Thoracic aorta (tissue), 2 donors: ENCODE data around the gene CCL20. TPM values are rescaled to one million over a fixed set of nuclear protein-coding genes. Genes with fewer than 3 reads are reported as not detected.

Source experiments
- ATAC-seq: fragments of 150-250 bp; one replicate; pipeline ENCODE4 v1.8.0; 2017; ENCODE audit warnings: low read depth; ENCODE audit not compliant: insufficient number of reproducible peaks, low FRiP score
- DNase-seq: peaks from one replicate; pipeline ENCODE4 v3.0.0-alpha.2; 2020; ENCODE audit warnings: low spot score
- H3K27ac ChIP-seq, 2 donors: fragments of 200-600 bp; sonication (generic); 1 replicate in 1 of 2; 2 replicates in 1 of 2; pipeline ENCODE4 v1.5.1; 2016; ENCODE audit warnings: mild to moderate bottlenecking in 2 of 2, moderate library complexity in 2 of 2
- H3K27me3 ChIP-seq: fragments of 200-600 bp; sonication (generic); replicated peaks from 2 replicates; pipeline ENCODE4 v1.6.0; 2016; ENCODE audit warnings: mild to moderate bottlenecking; ENCODE audit not compliant: insufficient read depth
- H3K36me3 ChIP-seq: fragments of 200-600 bp; sonication (generic); one replicate; pipeline ENCODE4 v1.5.1; 2016
- H3K4me1 ChIP-seq, 2 donors: fragments of 200-600 bp; sonication (generic); 1 replicate in 1 of 2; 2 replicates in 1 of 2; pipeline versions ENCODE4 v1.5.1 to v1.6.0; 2016; ENCODE audit warnings: low read depth in 2 of 2, mild to moderate bottlenecking in 1 of 2; ENCODE audit not compliant: control insufficient read depth in 1 of 2
- H3K4me3 ChIP-seq: fragments of 200-600 bp; sonication (generic); 2 replicates; pipeline ENCODE4 v1.5.1; 2016; ENCODE audit warnings: mild to moderate bottlenecking
- H3K9me3 ChIP-seq: fragments of 200-600 bp; sonication (generic); 2 replicates; pipeline ENCODE4 v1.5.1; 2016
- total RNA-seq, 2 donors: library from RNA; depleted of rRNA; stranded (reverse); fragments of >200 nt; gene quantifications; one replicate each; pipeline versions ENCODE4 v1.1.0 to v1.2.3, GENCODE V29; 2016
- TF ChIP-seq, protein P1 (sequence below): fragments of 200-600 bp; sonication (generic); IDR thresholded peaks from one replicate; pipeline ENCODE4 v1.5.1; 2019; ENCODE audit warnings: antibody characterized with exemption

Gene CCL20
- total RNA-seq, 2 donors from 2014 or later: 12.1 TPM; not detected in 1

DNA sequence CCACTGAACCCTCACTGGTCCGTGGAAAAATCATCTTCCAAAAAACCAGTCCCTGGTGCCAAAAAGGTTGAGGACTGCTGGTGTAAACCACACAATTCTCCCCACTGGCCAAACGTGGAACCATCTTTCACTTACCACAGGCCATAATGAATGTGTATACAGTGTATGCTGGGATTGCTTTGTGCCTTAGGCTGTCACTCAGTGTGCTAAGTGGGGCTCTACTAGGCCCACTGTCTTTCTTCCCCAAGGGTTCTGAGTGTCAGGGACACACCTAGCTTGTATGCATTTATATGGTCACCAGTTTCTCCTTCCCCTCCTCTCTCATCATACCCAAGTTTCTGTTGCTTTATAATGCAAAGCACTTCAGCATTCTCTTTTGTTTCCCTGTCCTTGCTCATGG lies 40.7 kb upstream of the CCL20 start:
- Histone ChIP-seq H3K9me3 (no peaks in the 10 kb centered on the region), H3K27ac (no peak overlapping the region)
- ATAC-seq: no peak

DNA sequence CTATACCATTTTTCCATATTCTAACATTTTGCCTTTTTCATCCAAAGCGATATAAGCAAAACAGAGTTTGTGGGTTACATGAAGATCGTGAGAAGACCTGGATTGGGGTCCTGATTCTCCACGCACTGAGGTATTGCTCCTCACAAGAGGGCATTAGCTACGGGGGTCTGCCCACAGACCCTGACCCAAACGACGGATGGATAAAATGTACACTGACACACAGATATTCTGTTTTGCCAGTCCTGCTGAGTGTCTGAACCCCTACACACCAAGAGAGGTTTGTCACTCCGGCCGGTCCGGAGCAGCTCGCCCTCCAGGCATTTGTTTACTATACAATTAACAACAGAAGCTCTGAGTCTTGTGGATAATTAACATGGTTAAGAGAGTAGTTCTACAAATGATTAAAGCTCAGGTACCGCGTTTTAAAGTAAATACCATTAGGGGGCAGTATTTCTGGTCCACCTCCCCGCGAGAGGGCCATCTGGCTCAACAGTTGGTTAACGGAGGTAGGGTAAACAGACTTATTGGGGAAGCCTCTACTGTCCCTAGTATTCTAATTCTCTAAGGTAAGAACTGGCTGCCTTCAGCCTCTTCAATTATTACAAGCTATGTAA lies 39.5 kb upstream of the CCL20 start:
- TF ChIP-seq, protein P1, sequence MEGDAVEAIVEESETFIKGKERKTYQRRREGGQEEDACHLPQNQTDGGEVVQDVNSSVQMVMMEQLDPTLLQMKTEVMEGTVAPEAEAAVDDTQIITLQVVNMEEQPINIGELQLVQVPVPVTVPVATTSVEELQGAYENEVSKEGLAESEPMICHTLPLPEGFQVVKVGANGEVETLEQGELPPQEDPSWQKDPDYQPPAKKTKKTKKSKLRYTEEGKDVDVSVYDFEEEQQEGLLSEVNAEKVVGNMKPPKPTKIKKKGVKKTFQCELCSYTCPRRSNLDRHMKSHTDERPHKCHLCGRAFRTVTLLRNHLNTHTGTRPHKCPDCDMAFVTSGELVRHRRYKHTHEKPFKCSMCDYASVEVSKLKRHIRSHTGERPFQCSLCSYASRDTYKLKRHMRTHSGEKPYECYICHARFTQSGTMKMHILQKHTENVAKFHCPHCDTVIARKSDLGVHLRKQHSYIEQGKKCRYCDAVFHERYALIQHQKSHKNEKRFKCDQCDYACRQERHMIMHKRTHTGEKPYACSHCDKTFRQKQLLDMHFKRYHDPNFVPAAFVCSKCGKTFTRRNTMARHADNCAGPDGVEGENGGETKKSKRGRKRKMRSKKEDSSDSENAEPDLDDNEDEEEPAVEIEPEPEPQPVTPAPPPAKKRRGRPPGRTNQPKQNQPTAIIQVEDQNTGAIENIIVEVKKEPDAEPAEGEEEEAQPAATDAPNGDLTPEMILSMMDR: no peak
- no peak for ATAC-seq
- no peaks in the 10 kb centered on the region for H3K27me3 ChIP-seq
- H3K4me3 ChIP-seq: no peak overlapping the region
- H3K4me1 ChIP-seq: no peaks in the 10 kb centered on the region
- H3K27ac ChIP-seq: no peak overlapping the region
- no peaks in the 10 kb centered on the region for H3K9me3 ChIP-seq
- no peak for DNase-seq
- no peaks in the 10 kb centered on the region for H3K36me3 ChIP-seq

More for the DNA sequence above, 40.7 kb upstream of the CCL20 start:
- Histone ChIP-seq H3K27me3 (no peaks in the 10 kb centered on the region), H3K4me1 (no peaks in the 10 kb centered on the region), H3K36me3 (no peaks in the 10 kb centered on the region), H3K4me3 (no peak overlapping the region)
- TF ChIP-seq, protein P1: no peak
- DNase-seq: no peak

DNA sequence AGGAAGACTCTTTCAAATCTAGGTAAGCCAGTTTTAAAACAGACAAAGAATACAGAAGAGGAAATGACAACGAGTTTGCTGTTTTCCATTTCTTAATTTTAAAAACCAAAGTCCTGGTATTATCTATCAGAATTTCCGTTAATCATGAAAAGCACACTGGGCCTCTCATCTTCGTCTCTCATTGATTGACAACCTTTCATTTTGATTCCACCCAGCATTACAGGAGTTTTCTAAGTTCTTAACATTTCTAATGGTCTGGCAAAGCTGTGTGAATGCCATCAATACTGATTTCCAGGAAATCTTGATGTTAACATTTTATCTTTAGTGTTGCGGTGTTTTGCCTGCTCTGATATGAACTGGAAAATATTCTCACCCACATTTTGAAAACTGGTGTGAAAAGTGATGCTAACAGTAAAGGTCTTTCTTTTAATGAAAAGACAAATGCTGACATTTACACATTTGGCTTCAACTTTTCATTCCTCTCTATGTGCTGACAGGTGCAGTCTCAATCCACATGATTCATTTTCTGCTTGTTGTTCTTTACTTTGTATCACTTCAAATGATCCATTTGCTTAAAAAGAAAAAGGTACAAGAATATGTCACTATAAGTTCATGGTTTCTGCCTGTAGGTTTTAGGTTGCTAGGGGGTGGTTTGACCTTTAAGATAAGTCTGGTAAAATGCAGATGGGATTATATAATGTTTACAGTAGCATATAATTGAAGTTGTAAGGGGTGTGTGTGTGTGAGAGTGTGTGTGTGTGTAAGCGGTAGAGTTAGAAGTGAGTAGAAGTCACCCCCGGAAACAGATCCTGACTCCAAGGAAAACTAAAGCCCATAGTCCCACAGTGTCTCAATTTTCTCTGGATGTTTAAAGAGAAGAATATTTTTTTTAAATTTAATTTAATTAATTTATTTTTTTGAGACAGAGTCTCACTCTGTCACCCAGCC lies 38.5 kb upstream of the CCL20 start:
- Histone ChIP-seq H3K9me3 (no peaks in the 10 kb centered on the region), H3K36me3 (no peaks in the 10 kb centered on the region), H3K27me3 (no peaks in the 10 kb centered on the region), H3K4me3 (no peak overlapping the region), H3K4me1 (no peaks in the 10 kb centered on the region), H3K27ac (no peak overlapping the region)
- no peak for DNase-seq
- TF ChIP-seq, protein P1: no peak
- no peak for ATAC-seq

GRCh38 chr2:227780981-227781615 lies 32.5 kb upstream of the CCL20 start:
- Histone ChIP-seq H3K4me3 (no peak overlapping the region), H3K36me3 (no peaks in the 10 kb centered on the region), H3K27me3 (no peaks in the 10 kb centered on the region), H3K9me3 (no peaks in the 10 kb centered on the region), H3K4me1 (no peaks in the 10 kb centered on the region), H3K27ac (no peak overlapping the region)
- no peak for ATAC-seq
- TF ChIP-seq, protein P1: no peak
- DNase-seq: no peak

DNA sequence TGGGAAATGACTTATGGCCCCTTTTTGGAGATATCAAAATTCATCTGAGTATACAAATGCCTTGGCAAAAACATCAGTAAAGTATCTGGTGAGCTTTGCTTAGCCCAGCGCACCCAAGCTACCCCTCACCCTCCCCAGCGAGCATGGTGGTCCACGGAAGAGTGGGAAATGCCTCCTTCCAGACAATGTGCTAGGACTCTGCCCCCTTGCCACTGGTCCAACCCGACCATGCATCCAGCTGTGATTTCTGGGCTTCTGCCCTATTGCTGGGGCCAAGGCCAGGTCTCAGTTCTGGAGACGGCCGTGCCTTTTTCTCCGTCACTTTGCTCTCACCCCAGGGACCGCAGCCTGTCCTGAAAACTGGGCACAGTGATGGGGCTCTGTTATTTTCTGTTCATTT lies 31.8 kb upstream of the CCL20 start:
- TF ChIP-seq, protein P1: no peak
- Histone ChIP-seq H3K36me3 (no peaks in the 10 kb centered on the region), H3K27me3 (no peaks in the 10 kb centered on the region), H3K4me1 (no peaks in the 10 kb centered on the region), H3K9me3 (no peaks in the 10 kb centered on the region), H3K4me3 (no peak overlapping the region), H3K27ac (no peak overlapping the region)
- DNase-seq (no peak), ATAC-seq (no peak)
